K562 (cell line): ENCODE measurements around the gene TRIP6. TPM values are rescaled to one million over a fixed set of nuclear protein-coding genes. Genes with fewer than 3 reads are reported as not detected.

ENCODE experiments used
- CBX5 ChIP-seq: IDR thresholded peaks from 2 replicates; pipeline ENCODE4 v1.6.1; 2014; ENCODE audit warnings: low read depth, borderline replicate concordance
- CXXC5 ChIP-seq: fragments of 250-450 bp; sonication (Bioruptor Pico); IDR thresholded peaks from 2 replicates; pipeline ENCODE4 v1.8.0; 2022; ENCODE audit warnings: inconsistent platforms, mild to moderate bottlenecking, moderate library complexity
- ETV6 ChIP-seq, 3 experiments: fragments of 150-350 bp in 1 of 3; sonication (generic) in 1 of 3; formaldehyde crosslinking in 1 of 3; IDR thresholded peaks; 2 replicates each; pipeline versions ENCODE4 v1.6.1 to v1.8.0; 2014 to 2022; ENCODE audit warnings: borderline replicate concordance in 2 of 3, low read depth in 2 of 3, antibody characterized with exemption in 1 of 3, low read length in 1 of 3, mild to moderate bottlenecking in 1 of 3, missing genetic modification reagents in 1 of 3
- HMGN3 ChIP-seq: IDR thresholded peaks from 2 replicates; pipeline ENCODE4 v1.6.1; 2011; ENCODE audit warnings: borderline replicate concordance, low read depth, mild to moderate bottlenecking, mixed read lengths, low read length; ENCODE audit not compliant: insufficient read length; ENCODE audit errors: extremely low read depth
- KDM4B ChIP-seq, 2 experiments: fragments of 450-650 bp in 1 of 2; sonication (generic) in 1 of 2; IDR thresholded peaks; 2 replicates each; pipeline ENCODE4 v1.6.1; 2016 to 2017; ENCODE audit warnings: borderline replicate concordance in 2 of 2, antibody characterized with exemption in 1 of 2, low read depth in 1 of 2, mild to moderate bottlenecking in 1 of 2
- L3MBTL2 ChIP-seq: fragments of 450-650 bp; IDR thresholded peaks from 2 replicates; pipeline ENCODE4 v1.6.1; 2016; ENCODE audit warnings: mild to moderate bottlenecking, moderate library complexity
- MAFK ChIP-seq: IDR thresholded peaks from 2 replicates; pipeline ENCODE4 v1.6.1; 2011; ENCODE audit warnings: low read length, improper control_type of control experiment
- MBD2 ChIP-seq: sonication (generic); IDR thresholded peaks from 2 replicates; pipeline ENCODE4 v1.6.1; 2016; ENCODE audit warnings: low read depth, borderline replicate concordance
- MCM2 ChIP-seq: fragments of 450-650 bp; IDR thresholded peaks from 2 replicates; pipeline ENCODE4 v1.6.1; 2017; ENCODE audit warnings: low read depth, mild to moderate bottlenecking
- MTA1 ChIP-seq: fragments of 450-650 bp; IDR thresholded peaks from 2 replicates; pipeline ENCODE4 v1.6.1; 2017; ENCODE audit warnings: borderline replicate concordance
- PRPF4 ChIP-seq: fragments of 200-400 bp; formaldehyde crosslinking; IDR thresholded peaks from one replicate; pipeline ENCODE4 v1.6.1; 2017; ENCODE audit warnings: low read length, low read depth, mild to moderate bottlenecking; ENCODE audit not compliant: insufficient read depth, poor library complexity, severe bottlenecking
- PTTG1 ChIP-seq: fragments of 450-650 bp; IDR thresholded peaks from 2 replicates; pipeline ENCODE4 v1.6.1; 2016; ENCODE audit warnings: low read depth, mild to moderate bottlenecking, missing genetic modification characterization, missing compliant biosample characterization
- RNF2 ChIP-seq: sonication (generic); IDR thresholded peaks from 2 replicates; pipeline ENCODE4 v1.6.1; 2016
- SRF ChIP-seq, 2 experiments: fragments of 250-450, 450-650 bp in 1 of 2; sonication (Bioruptor Pico) in 1 of 2; sonication (generic) in 1 of 2; formaldehyde crosslinking; IDR thresholded peaks; 2 replicates each; pipeline versions ENCODE4 v1.5.0 to v1.5.1; 2020 to 2022; ENCODE audit warnings: mild to moderate bottlenecking in 1 of 2, missing genetic modification reagents in 1 of 2
- SUPT5H ChIP-seq: fragments of 450-650 bp; IDR thresholded peaks from 2 replicates; pipeline ENCODE4 v1.6.1; 2016
- U2AF1 ChIP-seq: fragments of 200-400 bp; formaldehyde crosslinking; optimal IDR thresholded peaks from 2 replicates; pipeline ENCODE3; 2017; ENCODE audit warnings: mild to moderate bottlenecking, low read depth, low read length, moderate library complexity
- ZNF282 ChIP-seq: sonication (generic); formaldehyde crosslinking; IDR thresholded peaks from 2 replicates; pipeline ENCODE4 v1.8.1; 2023; ENCODE audit warnings: missing genetic modification reagents
- polyA plus RNA-seq, 8 experiments: library from polyadenylated mRNA; depleted of rRNA in 4 of 8; stranded (reverse) in 5 of 8; unstranded in 3 of 8; fragments of >200 nt; fragmentation: Nextera tagmentation in 2 of 8; fragmentation: Illumina TruSeq in 1 of 8; extraction: Ambion mirVana in 2 of 8; extraction: Trizol in 1 of 8; gene quantifications; 2 replicates each; pipeline versions ENCODE4 v1.2.1 to v1.2.3, GENCODE V29; 2011 to 2014; ENCODE audit warnings: inconsistent platforms in 1 of 8, missing spikeins in 1 of 8
- total RNA-seq, 7 experiments: library from RNA; depleted of rRNA in 6 of 7; stranded (reverse); fragments of >200 nt in 6 of 7; fragmentation: Illumina TruSeq in 2 of 7; extraction: Trizol in 2 of 7; gene quantifications; 2 replicates each; pipeline versions ENCODE4 v1.2.1 to v1.2.3, GENCODE V29; 2011 to 2021; ENCODE audit warnings: low replicate concordance in 1 of 7
- TF ChIP-seq, protein P1 (sequence below): fragments of 250-450 bp; sonication (Bioruptor Pico); IDR thresholded peaks from 2 replicates; pipeline ENCODE4 v1.9.0; 2021; ENCODE audit warnings: mild to moderate bottlenecking
- TF ChIP-seq, protein P2 (sequence below): fragments of 450-650 bp; formaldehyde crosslinking; IDR thresholded peaks from 2 replicates; pipeline ENCODE4 v1.4.0; 2020; ENCODE audit warnings: mild to moderate bottlenecking, moderate library complexity
- TF ChIP-seq, protein P3 (sequence below): IDR thresholded peaks from 2 replicates; pipeline ENCODE4 v1.6.1; 2012; ENCODE audit warnings: low read depth, low read length, improper control_type of control experiment, borderline replicate concordance
- TF ChIP-seq, protein P4 (sequence below): fragments of 250-450 bp; sonication (Bioruptor Pico); IDR thresholded peaks from 2 replicates; pipeline ENCODE4 v1.9.0; 2021; ENCODE audit warnings: mild to moderate bottlenecking, inconsistent platforms

TRIP6 gene
- total and polyA plus RNA-seq, 9 of the 15 experiments (the other 6 are each of a cell fraction or from before 2014, with no cell fraction given), result 5.9 to 141 (median 54.0) TPM

DNA sequence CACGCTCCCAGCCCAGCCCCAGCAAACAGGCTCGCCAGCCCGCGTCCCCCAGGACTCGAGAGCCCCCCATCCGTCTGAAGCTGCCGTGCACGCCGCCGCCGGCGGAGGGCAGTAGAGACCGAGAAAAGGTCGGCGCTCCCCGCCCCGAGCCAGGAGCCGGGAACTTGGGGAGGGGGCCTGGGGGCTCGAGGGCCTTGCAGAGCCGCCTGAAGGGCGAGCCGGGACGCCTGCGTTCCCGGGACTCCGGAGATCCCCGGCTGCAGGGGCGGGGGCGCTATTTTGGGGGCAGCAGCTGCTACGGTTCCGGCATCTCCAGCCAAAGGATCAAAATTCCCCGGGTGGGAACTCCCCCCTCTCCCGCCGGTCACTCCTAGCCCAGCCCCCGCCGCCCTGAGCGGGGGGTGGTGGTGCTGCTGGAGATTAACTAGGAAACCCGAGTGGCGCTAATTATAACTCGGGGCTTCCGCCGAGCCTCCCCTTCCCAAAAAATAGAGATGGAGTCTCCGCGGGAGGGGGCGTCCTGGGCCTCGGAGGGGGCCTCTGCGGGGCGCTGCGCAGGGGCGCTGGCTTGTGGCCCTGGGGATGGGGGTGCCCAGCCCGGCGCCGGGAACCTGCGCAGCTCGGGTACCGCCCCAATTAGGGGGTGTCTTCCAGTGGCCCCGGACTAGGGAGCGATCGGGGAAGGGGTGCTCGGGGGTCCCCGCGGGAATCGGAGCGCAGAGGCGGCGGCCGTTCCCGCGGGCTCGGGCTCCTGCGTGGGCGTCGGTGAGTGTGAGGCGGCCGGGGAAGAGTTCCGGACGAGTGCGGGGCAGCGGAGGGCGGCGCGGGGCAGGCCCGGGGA is 27.9 kb downstream of the TRIP6 start (continued):
- no peak for TF ChIP-seq ETV6 (IDR thresholded peaks at IDR 0.05; ENCODE audit: borderline replicate concordance in 1 of 2, low read depth in 2 of 2, low read length in 1 of 2)
- no peak for TF ChIP-seq ETV6 (CRISPR knock-in tag; IDR thresholded peaks at IDR 0.05; ENCODE audit: borderline replicate concordance)
- TF ChIP-seq, protein P1, sequence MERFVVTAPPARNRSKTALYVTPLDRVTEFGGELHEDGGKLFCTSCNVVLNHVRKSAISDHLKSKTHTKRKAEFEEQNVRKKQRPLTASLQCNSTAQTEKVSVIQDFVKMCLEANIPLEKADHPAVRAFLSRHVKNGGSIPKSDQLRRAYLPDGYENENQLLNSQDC (CRISPR knock-in tag), result 0 out of 2 replicates have a peak, but pooled peaks have one; percentile 27
- no peak for TF ChIP-seq MBD2
- TF ChIP-seq ZNF282 (CRISPR knock-in tag), result no peak
- TF ChIP-seq MTA1, result no peak
- no peak for TF ChIP-seq PTTG1 (tag)
- no peak for TF ChIP-seq RNF2
- no peak for TF ChIP-seq MCM2
- no peak for TF ChIP-seq HMGN3
- TF ChIP-seq CXXC5 (CRISPR knock-in tag), result no peak
- no peak for TF ChIP-seq SRF (CRISPR knock-in tag; IDR thresholded peaks at IDR 0.05)
- TF ChIP-seq SUPT5H, result no peak
- TF ChIP-seq, protein P2, sequence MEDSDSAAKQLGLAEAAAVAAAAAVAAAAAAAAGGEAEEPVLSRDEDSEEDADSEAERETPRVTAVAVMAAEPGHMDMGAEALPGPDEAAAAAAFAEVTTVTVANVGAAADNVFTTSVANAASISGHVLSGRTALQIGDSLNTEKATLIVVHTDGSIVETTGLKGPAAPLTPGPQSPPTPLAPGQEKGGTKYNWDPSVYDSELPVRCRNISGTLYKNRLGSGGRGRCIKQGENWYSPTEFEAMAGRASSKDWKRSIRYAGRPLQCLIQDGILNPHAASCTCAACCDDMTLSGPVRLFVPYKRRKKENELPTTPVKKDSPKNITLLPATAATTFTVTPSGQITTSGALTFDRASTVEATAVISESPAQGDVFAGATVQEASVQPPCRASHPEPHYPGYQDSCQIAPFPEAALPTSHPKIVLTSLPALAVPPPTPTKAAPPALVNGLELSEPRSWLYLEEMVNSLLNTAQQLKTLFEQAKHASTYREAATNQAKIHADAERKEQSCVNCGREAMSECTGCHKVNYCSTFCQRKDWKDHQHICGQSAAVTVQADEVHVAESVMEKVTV, result peak; percentile 53
- no peak for TF ChIP-seq U2AF1
- no peak for TF ChIP-seq PRPF4
- no peak for TF ChIP-seq MAFK
- TF ChIP-seq KDM4B (IDR thresholded peaks at IDR 0.05; ENCODE audit: borderline replicate concordance in 2 of 2, low read depth in 1 of 2), result 0 out of 4 replicates have a peak, but pooled peaks of 1 of the 2 experiments have one; percentile 42
- TF ChIP-seq, protein P3, sequence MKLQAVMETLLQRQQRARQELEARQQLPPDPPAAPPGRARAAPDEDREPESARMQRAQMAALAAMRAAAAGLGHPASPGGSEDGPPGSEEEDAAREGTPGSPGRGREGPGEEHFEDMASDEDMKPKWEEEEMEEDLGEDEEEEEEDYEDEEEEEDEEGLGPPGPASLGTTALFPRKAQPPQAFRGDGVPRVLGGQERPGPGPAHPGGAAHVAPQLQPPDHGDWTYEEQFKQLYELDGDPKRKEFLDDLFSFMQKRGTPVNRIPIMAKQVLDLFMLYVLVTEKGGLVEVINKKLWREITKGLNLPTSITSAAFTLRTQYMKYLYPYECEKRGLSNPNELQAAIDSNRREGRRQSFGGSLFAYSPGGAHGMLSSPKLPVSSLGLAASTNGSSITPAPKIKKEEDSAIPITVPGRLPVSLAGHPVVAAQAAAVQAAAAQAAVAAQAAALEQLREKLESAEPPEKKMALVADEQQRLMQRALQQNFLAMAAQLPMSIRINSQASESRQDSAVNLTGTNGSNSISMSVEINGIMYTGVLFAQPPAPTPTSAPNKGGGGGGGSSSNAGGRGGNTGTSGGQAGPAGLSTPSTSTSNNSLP, result no peak
- TF ChIP-seq L3MBTL2, result no peak
- TF ChIP-seq, protein P4, sequence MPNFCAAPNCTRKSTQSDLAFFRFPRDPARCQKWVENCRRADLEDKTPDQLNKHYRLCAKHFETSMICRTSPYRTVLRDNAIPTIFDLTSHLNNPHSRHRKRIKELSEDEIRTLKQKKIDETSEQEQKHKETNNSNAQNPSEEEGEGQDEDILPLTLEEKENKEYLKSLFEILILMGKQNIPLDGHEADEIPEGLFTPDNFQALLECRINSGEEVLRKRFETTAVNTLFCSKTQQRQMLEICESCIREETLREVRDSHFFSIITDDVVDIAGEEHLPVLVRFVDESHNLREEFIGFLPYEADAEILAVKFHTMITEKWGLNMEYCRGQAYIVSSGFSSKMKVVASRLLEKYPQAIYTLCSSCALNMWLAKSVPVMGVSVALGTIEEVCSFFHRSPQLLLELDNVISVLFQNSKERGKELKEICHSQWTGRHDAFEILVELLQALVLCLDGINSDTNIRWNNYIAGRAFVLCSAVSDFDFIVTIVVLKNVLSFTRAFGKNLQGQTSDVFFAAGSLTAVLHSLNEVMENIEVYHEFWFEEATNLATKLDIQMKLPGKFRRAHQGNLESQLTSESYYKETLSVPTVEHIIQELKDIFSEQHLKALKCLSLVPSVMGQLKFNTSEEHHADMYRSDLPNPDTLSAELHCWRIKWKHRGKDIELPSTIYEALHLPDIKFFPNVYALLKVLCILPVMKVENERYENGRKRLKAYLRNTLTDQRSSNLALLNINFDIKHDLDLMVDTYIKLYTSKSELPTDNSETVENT (CRISPR knock-in tag), result peak; percentile 54; the same call in 1 of the 2 replicates
- TF ChIP-seq CBX5, result no peak
